Measurements from ENCODE around the gene NDUFC2.
A peak's percentile ranks its signal among the peaks of the same experiment; 100 is the strongest.
"Not testable (repeated sequence)": the region's sequence is repeated elsewhere in the genome, so short reads cannot be mapped to it uniquely, and the experiment has no call there.

NDUFC2 gene

GRCh38 chr11:78080084-78080817, 589 bp upstream of the NDUFC2 start:
- no peak for DNase-seq

- DNase-seq: peak; percentile 15 to 41
Observed at GRCh38 chr11:78078218-78079167, 1.2 kb downstream of the NDUFC2 start.

- DNase-seq: not testable (repeated sequence)
Observed at GRCh38 chr11:78077592-78077991, 2.1 kb downstream of the NDUFC2 start.

- DNase-seq: no peak
Observed at GRCh38 chr11:78076733-78077403, 2.8 kb downstream of the NDUFC2 start.

GRCh38 chr11:78074756-78075155, 4.9 kb downstream of the NDUFC2 start:
- DNase-seq: no peak

GRCh38 chr11:78072455-78072854, 7.2 kb downstream of the NDUFC2 start:
- DNase-seq: no peak

GRCh38 chr11:78071717-78072116, 7.9 kb downstream of the NDUFC2 start:
- DNase-seq: no peak

GRCh38 chr11:78070621-78071020, 9.0 kb downstream of the NDUFC2 start:
- DNase-seq: no peak

GRCh38 chr11:78069465-78069864, 10.2 kb downstream of the NDUFC2 start:
- no peak for DNase-seq

- DNase-seq: no peak
Observed at GRCh38 chr11:78067704-78068103, 12.0 kb downstream of the NDUFC2 start.

- peak; percentile 63 to 82 for DNase-seq
Observed at GRCh38 chr11:78066471-78066870, 13.2 kb downstream of the NDUFC2 start.

GRCh38 chr11:78065203-78065602, 14.5 kb downstream of the NDUFC2 start:
- DNase-seq: no peak

- DNase-seq: no peak
Observed at GRCh38 chr11:78063440-78064181, 16.1 kb downstream of the NDUFC2 start, which contains the start of gene THRSP. Gene THRSP, plus strand, starts transcription at chr11:78063861. Its CDS starts 21 bp downstream, at chr11:78063882.

GRCh38 chr11:78062671-78063070, 17.0 kb downstream of the NDUFC2 start:
- DNase-seq: no peak

GRCh38 chr11:78061921-78062311, 17.7 kb downstream of the NDUFC2 start:
- DNase-seq: no peak

GRCh38 chr11:78061088-78061920, 18.4 kb downstream of the NDUFC2 start:
- no peak for DNase-seq

GRCh38 chr11:78060533-78060932, 19.1 kb downstream of the NDUFC2 start:
- DNase-seq: no peak

- DNase-seq: not testable (repeated sequence)
Observed at GRCh38 chr11:78059749-78060328, 19.8 kb downstream of the NDUFC2 start.

- DNase-seq: no peak
Observed at GRCh38 chr11:78057462-78058055, 22.1 kb downstream of the NDUFC2 start.

- no peak for DNase-seq
Observed at GRCh38 chr11:78056093-78056492, 23.6 kb downstream of the NDUFC2 start.

Measured in inflammatory macrophage (primary cell).